Measurements from ENCODE around the gene NAALADL2. TPM values are rescaled to one million over a fixed set of nuclear protein-coding genes. Genes with fewer than 3 reads are reported as not detected.

The NAALADL2 gene
- total RNA-seq, 1 experiment from 2014 or later, result 1.6 TPM

GRCh38 chr3:175479800-175480199 lies 620.7 kb downstream of the NAALADL2 start:
- no peaks in the 10 kb centered on the region for H3K9me3 ChIP-seq (ENCODE audit: control insufficient read depth, low read depth, low read length)
- H2BK120ac ChIP-seq (ENCODE audit: low read depth, low read length, poor library complexity, severe bottlenecking), result no peak overlapping the region
- no peak overlapping the region for H3T11ph ChIP-seq (ENCODE audit: low read length)
- H2AFZ ChIP-seq (ENCODE audit: low read length), result no peak overlapping the region
- H4K20me1 ChIP-seq (ENCODE audit: control insufficient read depth, insufficient read depth, insufficient read length), result no peaks in the 10 kb centered on the region
- no peak for TF ChIP-seq CTCF (conservative IDR thresholded peaks at IDR 0.05)
- H3K27me3 ChIP-seq (ENCODE audit: insufficient read depth, low read length), result no peaks in the 10 kb centered on the region
- H3K18ac ChIP-seq (ENCODE audit: insufficient read length, low read depth, low read length), result no peak overlapping the region
- H3K4me2 ChIP-seq (ENCODE audit: insufficient read depth, insufficient read length, low read length), result no peak overlapping the region
- no peak overlapping the region for H3K27ac ChIP-seq (ENCODE audit: insufficient read length, low read depth, low read length)
- no peak overlapping the region for H2BK12ac ChIP-seq (ENCODE audit: insufficient read length, low read depth, low read length)
- H3K79me2 ChIP-seq (ENCODE audit: insufficient read depth, low read length), result no peaks in the 10 kb centered on the region
- H4K8ac ChIP-seq (replicated peaks; ENCODE audit: insufficient read length, low read depth, low read length), result no peak overlapping the region
- H3K27me3 Mint-ChIP-seq (ENCODE audit: low read depth), result no peaks in the 10 kb centered on the region
- H3K23me2 ChIP-seq (ENCODE audit: insufficient read length, low read depth, low read length, poor library complexity, severe bottlenecking), result no peaks in the 10 kb centered on the region
- no peak overlapping the region for H3K4me3 Mint-ChIP-seq
- H3K4me1 ChIP-seq (ENCODE audit: insufficient read depth, low read length), result no peaks in the 10 kb centered on the region
- no peak overlapping the region for H3K56ac ChIP-seq (ENCODE audit: insufficient read length, low read depth, low read length)
- H4K5ac ChIP-seq (ENCODE audit: insufficient read length, low read depth, low read length), result no peak overlapping the region
- no peak overlapping the region for H3K23ac ChIP-seq (ENCODE audit: insufficient read length, low read depth, low read length)
- H2AK5ac ChIP-seq (ENCODE audit: insufficient read length, low read length), result no peak overlapping the region
- no peak overlapping the region for H3K9ac ChIP-seq (ENCODE audit: extremely low read depth, insufficient read length, low read length)
- DNase-seq, result no peak
- H3K36me3 Mint-ChIP-seq (ENCODE audit: insufficient read depth in 1 of 3, low read depth in 3 of 3), result no peaks in the 10 kb centered on the region
- no peak overlapping the region for H3K27ac Mint-ChIP-seq
- H3K4ac ChIP-seq (ENCODE audit: low read depth, low read length), result no peak overlapping the region
- H2BK5ac ChIP-seq (ENCODE audit: insufficient read length, low read length), result no peak overlapping the region
- no peaks in the 10 kb centered on the region for H3K9me3 Mint-ChIP-seq
- no peak overlapping the region for H4K91ac ChIP-seq (ENCODE audit: insufficient read length, low read depth, low read length)
- no peak overlapping the region for H2BK20ac ChIP-seq (ENCODE audit: low read depth, low read length, poor library complexity, severe bottlenecking)
- no peaks in the 10 kb centered on the region for H3K79me1 ChIP-seq (ENCODE audit: insufficient read depth, low read depth, low read length, poor library complexity, severe bottlenecking)
- H3K4me1 Mint-ChIP-seq, result peaks cover 2% of the 10 kb centered on the region in 2 experiments; a peak in 1 of 4 replicates
- H3K14ac ChIP-seq (ENCODE audit: insufficient read depth, low read length), result no peak overlapping the region
- H2BK15ac ChIP-seq (ENCODE audit: low read depth, low read length), result no peak overlapping the region

Data from H9 (cell line).